Measurements from ENCODE around the gene PRKCB. TPM values are rescaled to one million over a fixed set of nuclear protein-coding genes. Genes with fewer than 3 reads are reported as not detected.

The PRKCB gene
- total and polyA plus RNA-seq, 2 experiments from 2014 or later = 3.7 to 16.4 TPM

- ATAC-seq (no peak), DNase-seq (ENCODE audit: low spot score) (no peak)
- no peaks in the 10 kb centered on the region for H3K79me2 ChIP-seq (replicated peaks; ENCODE audit: insufficient read depth)
- Mint-ChIP-seq H3K27me3 (ENCODE audit: insufficient read depth, low read depth, poor library complexity) (peaks cover 13% of the 10 kb centered on the region), H3K4me3 (no peak overlapping the region), H3K9me3 (no peaks in the 10 kb centered on the region; the same call in 2 of the 3 replicates), H3K36me3 (ENCODE audit: low read depth) (0 out of 3 replicates have a peak, but pooled peaks cover 2% of the 10 kb centered on the region), H3K27ac (no peak overlapping the region), H3K4me1 (peaks cover 16% of the 10 kb centered on the region)
- TF ChIP-seq ETS1 (IDR thresholded peaks at IDR 0.05) (no peak), CREB1 (CRISPR knock-in tag; IDR thresholded peaks at IDR 0.05; ENCODE audit: low read depth) (no peak), REST (IDR thresholded peaks at IDR 0.05; ENCODE audit: unreplicated experiment) (no peak), EZH2phosphoT487 (IDR thresholded peaks at IDR 0.05; ENCODE audit: unreplicated experiment) (no peak), NANOG (IDR thresholded peaks at IDR 0.05; ENCODE audit: borderline replicate concordance) (no peak), ZNF462 (CRISPR knock-in tag; IDR thresholded peaks at IDR 0.05) (no peak), STAT1 (IDR thresholded peaks at IDR 0.05; ENCODE audit: unreplicated experiment) (no peak), POLR2AphosphoS5 (IDR thresholded peaks at IDR 0.05; ENCODE audit: low read depth) (no peak), JUNB (IDR thresholded peaks at IDR 0.05; ENCODE audit: unreplicated experiment) (no peak), CTCF (conservative IDR thresholded peaks at IDR 0.05; ENCODE audit: low read depth in 2 of 2) (no peak), ZNF331 (CRISPR knock-in tag; IDR thresholded peaks at IDR 0.05; ENCODE audit: low read depth) (no peak), ZNF114 (CRISPR knock-in tag; IDR thresholded peaks at IDR 0.05) (no peak), EZH2 (IDR thresholded peaks at IDR 0.05; ENCODE audit: low read depth, unreplicated experiment) (no peak)
- peaks cover 9% of the 10 kb centered on the region; the same call in 1 of the 2 replicates for H3K4me1 ChIP-seq (ENCODE audit: insufficient read depth)
- no peak overlapping the region for H3K4me2 ChIP-seq
- no peaks in the 10 kb centered on the region for H3K36me3 ChIP-seq (ENCODE audit: insufficient read depth)
- peaks cover 34% of the 10 kb centered on the region for H3K27me3 ChIP-seq (ENCODE audit: insufficient read depth)
- H3K27ac ChIP-seq (ENCODE audit: low read depth) = no peak overlapping the region
- H4K20me1 ChIP-seq (replicated peaks; ENCODE audit: insufficient read depth) = peaks cover 4% of the 10 kb centered on the region; the same call in 1 of the 2 replicates
- H3F3A ChIP-seq (replicated peaks; ENCODE audit: low read depth) = no peaks in the 10 kb centered on the region
- no peak overlapping the region for H2AFZ ChIP-seq
- H3K9me2 ChIP-seq (ENCODE audit: insufficient read depth) = no peaks in the 10 kb centered on the region
- H3K4me3 ChIP-seq = no peak overlapping the region
Observed at GRCh38 chr16:23857256-23857880, 21.6 kb downstream of the PRKCB start.
